HG03159 (cell line): ENCODE measurements around the gene CDH20.
"Not testable (repeated sequence)": the region's sequence is repeated elsewhere in the genome, so short reads cannot be mapped to it uniquely, and the experiment has no call there.

Source experiments
- ATAC-seq: cut with Tn5 transposase; IDR thresholded peaks from one replicate; pipeline ENCODE4 v1.9.1; 2021; ENCODE audit warnings: mild to moderate bottlenecking, moderate library complexity; ENCODE audit not compliant: unreplicated experiment

The CDH20 gene

DNA sequence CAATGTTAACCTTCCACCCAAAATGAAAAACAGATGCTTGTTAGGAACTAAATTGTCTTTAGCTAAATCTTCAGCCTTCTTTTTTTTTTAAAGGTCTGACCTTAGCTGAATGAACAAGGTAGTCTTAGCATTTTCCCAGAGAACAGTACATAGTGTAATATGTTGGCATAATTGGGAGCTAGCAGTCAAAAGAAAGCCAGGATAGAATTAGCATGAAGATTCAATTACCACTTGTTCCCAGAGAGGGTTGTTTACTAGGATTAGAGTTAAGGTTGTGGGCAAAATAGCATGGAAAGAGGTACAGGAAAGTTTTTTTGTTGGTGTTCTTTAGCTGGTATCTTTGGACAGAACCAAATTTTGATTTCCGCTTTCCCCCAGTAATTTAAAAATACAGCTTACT is 6.9 kb downstream of the CDH20 start:
- ATAC-seq, result no peak

DNA sequence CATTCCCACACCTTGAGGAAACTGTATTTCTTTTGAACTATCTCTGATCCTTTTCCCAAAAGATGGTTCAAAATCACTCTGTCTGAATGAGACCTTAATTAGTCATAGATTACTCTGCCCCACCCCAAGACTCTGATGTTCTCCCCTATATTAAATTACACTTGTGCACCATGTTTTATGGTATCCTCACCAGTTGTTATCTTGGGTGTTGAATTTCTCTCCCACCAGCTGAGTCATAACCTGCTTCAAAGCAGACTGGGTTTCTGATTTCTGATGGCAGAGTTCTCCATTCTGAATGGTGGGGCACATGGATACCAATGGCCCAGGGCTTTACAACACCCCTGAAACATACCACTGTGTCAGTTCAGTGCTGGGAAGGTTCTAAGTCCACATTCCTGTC is 15.0 kb downstream of the CDH20 start:
- ATAC-seq, result no peak

DNA sequence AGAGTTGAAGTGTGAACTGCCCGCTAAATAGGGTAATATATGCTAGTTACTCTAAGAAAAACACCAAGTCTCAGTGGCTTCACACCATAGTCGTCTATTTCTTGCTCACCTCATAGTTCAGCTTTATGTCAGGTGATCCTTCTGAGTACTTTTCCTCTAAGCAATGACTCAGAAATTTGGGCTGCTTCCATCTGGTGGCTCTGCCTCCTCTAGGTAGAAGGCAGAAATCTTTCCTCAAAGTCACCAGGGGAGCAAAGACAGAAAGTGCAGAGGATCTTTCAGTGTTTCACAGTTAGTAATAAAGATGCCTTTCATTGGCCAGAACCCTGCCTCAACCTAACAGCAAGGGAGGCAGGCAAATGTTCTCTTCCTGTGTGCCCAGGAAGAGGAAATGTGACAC is 17.3 kb downstream of the CDH20 start:
- ATAC-seq, result no peak

DNA sequence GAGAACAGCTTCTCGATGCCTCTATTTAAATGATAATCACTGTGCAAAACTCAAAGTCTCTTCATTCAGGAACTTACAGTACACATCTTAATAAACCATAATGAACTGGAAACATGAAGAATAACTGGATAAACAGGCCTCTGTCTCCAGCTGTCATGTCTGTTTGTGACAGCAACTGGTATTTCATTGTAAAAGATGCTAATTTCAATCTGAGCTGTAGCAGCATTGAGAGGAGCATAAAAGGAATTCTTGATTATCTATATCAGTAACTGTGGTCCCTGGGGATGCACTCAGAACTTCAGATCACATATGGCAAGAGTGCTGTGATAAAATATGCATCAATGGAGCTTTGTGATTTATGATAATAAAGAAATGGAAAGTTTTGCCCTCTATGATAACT is 18.8 kb downstream of the CDH20 start:
- no peak for ATAC-seq

DNA sequence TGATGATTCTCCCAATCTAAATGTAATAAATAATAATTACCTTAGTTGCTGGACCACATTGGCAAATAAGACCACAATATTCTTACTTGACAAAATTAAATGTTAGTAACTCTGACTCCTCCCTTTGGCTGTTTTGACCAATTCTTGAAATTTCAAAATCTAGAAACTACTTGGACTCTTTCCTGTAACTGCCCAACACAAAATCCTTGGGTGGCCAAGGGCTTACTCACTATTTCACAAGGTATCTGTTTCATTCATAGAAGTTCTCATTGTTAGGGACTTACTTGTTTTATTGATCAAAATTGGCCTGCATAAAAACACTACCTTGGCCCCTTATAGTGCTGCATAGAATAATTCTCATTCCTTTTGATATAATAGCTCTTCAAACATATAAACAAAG is 19.4 kb downstream of the CDH20 start:
- no peak for ATAC-seq

DNA sequence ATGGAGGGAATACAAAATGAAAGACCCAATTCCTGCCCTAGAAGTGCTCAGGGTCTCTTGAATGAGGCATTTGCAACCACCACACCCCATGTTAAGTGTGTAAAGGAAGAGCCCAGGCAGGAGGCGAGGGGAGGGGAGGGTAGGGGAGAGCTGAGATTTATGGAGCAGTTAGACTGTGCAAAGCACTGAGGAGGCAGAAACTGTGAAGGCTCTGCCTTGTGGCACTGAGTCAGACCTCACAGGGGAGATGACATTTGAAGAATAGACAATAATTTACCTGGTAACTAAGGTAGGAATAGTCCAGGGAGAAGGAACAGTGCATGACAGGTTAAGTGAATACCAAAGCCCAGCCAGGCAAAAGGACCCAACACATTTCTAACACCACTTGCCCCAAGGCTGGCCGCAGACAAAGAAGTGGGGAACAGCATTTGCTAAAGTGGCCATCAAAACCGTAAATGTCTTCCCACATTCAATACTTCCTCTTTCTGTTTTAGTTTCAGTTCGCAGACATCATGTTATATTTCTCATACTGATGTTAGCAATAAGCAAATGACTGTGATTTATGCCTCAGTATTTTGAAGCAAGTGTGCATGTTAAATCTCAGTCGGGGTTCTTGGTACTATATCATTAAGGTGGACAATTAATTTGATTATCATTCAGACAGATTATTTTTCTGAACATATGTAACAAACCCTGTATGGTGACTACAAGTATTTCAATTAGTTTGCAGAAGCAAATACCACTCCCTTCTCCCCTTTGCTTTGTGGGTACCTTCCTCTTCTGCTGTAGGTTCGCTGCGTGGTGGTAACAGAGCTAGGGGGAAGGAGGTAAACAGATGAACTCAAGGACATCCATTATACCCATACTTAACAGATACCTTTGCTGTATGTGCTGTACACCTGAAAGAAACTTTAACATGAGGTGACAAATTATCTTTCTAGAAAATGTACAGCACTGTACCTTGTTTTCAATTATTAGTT is 27.5 kb downstream of the CDH20 start:
- peak; percentile 97 for ATAC-seq

DNA sequence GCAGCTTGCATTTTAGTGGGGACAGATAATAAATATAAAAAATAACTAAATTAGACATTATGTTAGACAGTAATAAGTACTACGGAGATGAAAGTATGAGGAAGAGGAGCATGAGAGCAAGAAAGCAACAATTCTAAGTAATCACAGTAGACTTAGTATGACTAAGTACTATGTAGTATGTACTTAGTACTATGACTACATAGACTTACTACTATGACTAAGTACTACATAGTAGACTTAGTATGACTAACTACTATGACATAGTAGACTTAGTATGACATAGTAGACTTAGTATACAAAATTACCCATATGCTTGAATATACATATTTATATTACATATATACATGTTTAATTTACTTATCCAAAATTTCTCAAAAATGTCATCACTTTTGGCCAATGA is 29.3 kb downstream of the CDH20 start:
- ATAC-seq, result no peak

DNA sequence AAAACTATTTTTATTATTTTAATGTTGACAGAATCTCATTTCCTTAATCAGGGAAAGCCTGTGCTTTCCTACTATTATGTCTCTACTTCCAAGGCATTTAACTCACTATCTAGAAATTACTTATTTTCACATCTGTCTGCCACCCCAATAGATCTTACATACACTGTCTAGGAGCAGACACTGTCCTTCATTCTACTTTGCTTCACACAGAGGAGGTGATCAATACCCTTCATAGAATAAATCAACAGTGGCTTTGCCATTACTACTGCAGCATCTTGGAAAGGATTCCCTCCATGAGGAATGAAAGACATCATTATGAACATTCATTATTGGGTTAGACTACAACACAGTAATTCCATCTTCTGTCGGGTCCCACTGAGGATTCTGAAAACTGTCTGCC is 31.7 kb downstream of the CDH20 start:
- no peak for ATAC-seq

DNA sequence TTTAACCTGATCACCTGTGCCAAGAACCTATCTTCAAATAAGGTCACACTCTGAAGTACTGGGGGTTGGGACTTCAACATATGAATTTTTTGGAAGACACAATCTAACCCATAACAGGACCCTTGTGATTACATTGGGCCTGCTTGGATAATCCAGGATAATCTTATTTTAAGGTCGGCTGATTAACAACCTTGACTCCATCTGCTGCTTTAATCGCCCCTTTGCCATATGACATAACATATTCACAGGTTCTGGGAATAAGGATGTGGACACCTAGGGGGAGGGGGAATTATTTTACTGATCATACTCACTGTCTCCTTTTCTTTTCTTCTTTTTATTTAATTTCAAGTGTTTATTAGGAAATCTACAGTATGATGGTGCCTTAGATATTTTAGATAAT is 34.8 kb downstream of the CDH20 start:
- no peak for ATAC-seq

DNA sequence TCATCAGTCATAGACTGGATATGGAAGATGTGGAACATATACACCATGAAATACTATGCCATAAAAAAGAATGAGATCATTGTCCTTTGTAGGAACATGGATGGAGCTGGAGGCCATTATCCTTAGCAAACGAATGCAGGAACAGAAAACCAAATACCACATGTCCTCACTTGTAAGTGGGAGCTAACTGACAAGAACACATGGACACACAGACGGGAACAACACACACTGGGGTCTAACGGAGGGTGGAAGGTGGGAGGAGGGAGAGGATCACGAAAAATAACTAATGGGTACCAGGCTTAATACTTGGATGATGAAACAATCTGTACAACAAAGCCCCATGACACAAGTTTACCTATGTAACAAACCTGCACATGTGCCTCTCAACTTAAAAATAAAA is 36.4 kb downstream of the CDH20 start:
- ATAC-seq, result not testable (repeated sequence)

DNA sequence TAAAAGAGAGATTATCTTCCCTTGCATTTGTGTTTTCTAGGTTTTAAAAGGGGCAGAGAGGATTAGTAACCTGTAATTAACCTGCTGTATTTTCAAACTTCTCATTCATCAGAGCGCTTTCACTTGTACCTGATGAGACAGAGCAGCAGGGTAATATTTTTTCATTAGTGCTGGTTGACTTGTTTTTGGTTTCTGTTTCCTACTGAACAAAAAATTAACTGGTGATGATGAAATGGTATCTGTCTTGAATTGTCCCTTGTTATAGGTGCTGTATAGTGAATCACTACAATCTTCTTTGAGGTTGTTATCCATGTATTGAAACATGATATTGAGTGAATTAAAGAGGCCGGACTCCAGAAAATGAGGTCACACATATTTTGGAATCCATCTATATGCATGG is 37.9 kb downstream of the CDH20 start:
- no peak for ATAC-seq

DNA sequence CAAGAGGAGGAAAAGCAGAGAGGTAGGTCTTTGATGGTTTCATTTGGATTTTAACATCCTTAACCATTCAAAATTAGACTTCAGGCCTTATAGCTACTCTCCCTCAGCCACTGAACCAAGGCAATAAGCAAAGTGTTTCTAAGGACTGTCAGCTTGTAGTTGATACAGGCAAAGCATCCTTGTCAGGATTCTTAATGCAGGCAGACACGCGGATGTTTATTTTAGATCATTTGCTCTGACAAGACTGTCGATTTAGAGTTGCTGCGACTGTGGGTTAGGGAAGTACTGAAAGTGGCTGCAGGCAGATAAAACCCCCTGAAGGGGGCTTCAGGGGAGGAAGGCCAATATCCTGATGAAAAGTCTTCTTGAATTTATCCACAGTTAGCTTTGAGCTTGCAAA is 46.6 kb downstream of the CDH20 start:
- no peak for ATAC-seq

DNA sequence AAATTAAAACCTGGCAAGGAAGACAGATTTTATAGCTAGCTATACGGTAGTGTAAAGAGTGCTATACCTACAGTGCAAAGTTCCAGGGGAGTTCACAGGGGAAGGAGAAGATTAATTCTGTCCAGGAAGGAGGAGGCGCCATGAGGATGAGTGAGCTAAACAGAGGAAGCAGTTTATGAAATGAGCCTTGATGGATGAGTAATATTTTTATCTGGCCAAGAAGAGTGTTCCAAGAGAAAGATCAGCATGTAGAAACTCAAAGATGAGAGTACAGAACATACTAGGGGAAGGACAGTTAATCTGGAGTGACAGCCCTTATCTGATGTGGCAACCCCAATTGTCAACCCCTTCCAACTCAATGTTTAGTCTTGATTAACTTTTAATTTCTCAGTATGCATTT is 54.8 kb downstream of the CDH20 start:
- ATAC-seq, result no peak

DNA sequence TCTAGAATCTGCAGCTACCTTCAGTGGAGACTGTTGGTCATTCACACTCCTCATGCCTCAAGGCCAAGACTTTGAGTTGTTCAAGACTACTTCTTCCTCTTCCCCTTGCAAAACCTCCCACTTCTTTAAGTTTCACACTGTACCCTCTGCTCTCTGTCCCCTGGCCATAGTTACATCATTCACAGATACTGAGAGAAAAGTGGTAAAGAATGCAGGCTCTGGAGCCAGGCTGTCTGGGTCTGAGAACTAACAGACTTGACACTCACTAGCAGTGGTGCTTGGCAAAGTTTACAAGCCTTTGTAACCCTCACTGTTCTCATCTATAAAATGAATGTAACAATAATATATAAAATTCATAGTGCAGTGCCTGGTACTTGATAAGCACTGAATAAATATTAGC is 61.8 kb downstream of the CDH20 start:
- no peak for ATAC-seq

DNA sequence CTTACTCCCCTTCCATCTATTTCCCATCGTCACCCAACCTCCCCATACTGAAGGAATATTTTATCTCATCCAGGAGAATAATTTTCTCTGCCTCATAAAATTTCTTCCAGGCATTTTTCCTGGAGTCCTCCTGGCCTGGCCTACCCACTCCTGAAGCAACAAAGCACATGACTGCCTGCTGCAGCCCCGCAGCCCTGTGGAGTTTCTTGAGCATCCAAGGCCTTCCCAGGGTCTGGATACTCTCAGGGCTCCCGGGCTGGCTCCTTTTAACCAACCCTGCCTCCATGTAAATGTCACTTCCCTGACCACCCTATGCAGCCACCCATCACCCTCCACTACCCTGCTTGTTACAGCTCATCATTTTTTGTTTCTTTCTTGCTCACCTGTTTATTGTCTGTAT is 64.0 kb downstream of the CDH20 start:
- ATAC-seq, result no peak

DNA sequence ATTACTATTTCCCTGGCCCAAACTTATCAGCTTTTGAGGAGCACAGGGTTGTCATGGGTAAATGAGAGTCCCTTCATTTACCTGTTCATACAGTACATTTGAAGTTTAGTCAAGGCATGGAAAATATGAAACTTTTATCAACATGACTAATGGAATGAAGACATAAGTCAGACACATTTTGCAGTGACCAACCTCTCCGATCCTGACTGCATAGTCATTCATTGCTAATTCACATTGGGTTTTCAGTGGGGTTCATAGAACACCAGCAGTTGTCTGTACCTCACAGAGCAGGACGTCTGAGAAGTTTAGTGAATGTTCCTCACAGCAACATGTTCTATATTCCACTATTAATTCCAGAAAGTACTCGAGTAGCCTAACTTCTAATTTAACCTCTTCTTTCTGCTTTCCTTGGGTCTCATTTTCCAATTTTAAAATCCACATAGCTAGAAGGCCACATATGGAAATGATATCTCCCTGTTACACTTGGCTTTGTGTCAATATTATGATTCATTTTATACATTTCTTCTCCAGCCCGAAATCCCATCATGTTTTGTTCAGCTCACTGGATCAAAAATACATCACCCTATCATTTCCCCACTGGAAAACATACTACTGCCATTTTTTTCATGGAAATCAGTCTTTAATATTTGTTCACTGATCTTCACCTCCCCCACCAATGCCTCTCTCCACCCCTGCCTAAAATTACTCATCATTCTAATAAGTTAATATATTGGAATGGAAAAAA is 65.9 kb downstream of the CDH20 start:
- ATAC-seq, result no peak

DNA sequence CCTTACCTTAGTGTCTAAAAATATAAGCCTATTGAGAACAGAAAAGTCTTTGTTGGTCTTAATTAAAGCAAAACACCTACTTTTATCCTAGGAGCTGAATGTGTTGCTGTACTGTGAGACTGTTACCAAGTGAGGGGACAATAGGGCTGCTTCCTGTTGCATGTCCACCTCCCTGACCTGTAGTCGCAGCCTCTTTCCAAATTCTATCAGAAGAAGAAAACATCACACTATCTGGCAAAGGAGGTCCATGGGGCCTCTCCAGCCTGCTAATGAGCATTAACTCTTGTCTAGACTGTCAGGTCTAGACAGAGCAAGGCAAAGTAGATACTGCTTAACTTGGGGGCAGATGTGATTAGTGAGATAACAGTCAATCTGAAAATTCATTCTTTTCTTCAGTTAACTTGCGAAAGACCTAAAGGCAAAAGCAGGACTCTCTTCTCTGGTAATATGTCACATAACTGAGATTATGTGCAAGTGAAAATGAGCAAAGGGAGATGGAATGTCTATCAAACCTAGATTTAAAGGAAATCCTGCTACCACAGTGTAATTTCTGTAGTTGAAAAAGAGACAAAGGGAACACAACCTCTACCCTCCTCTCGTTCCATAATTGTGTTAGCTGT is 66.9 kb downstream of the CDH20 start:
- ATAC-seq, result no peak

DNA sequence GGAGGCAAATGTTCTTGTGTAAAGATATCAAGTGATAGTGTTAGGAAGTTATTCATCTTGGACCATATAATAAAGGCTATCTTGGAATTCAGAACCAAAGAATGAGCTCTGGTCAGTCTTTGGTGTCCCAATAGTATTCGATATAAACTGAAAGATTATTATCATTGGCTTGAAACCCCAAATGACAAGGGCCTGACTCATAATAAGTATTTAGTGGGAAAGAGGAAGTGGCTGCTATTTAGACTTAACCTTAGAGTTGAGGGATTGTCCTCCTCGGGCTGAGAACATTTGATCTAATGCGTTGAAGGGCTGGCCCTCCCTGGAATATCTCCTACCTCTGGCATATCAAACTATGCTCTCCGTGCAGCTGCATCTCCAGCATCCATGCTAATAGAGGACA is 67.5 kb downstream of the CDH20 start:
- ATAC-seq, result peak; percentile 52

DNA sequence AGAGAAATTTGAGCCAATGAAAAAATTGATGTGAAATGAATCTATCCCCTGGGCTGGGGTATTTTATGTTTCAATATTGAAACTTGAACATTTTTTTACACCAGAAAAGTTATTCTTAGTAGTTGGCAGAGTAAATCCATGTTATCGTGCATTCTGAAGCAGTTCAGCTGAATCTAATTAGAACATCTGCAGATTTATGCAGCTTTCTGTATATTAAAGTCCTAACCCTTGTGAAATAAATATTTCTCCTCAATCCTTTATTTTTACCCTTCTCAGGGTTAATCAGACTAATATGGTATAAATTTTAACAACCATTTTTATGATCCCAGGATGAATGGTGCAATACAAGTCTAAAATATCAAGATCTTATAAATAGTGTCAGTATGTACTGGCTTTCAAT is 69.5 kb downstream of the CDH20 start:
- no peak for ATAC-seq

DNA sequence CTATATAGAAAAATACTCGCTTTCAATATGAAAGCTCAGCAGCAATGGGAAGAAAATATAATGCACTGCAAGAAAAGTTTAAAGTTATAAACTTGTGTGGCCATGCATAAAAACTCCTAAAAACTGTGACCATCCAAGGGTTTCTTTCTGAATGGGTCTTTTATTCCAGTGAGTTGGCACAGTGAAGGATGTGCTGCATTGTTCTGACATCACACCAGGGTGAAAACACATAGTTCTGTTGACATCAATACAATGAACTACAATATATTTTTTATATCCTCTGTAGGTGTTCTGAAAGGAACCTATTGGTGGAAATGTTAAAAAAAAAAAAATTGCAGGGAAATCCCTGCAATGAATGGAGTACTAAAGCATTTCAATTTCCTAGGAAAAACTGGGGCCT is 80.2 kb downstream of the CDH20 start:
- ATAC-seq, result no peak

DNA sequence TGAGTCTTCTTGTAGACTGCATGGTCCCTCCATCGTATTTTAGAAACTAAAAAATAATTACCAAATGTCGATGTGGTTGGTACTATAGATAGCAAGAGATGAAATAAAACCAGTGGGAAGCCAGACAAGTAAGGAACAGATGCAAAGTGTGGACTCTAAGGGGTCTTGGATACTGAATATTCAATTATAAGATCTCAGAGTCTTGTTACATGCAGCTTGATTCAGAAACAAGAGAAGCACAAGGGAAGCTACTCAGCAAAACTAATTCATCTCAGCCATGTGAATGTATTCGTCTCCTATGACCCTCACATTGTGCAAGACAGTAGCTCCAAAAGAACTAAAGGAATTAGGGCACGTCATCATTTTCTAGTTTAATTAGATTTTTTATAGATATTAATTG is 80.9 kb downstream of the CDH20 start:
- no peak for ATAC-seq

DNA sequence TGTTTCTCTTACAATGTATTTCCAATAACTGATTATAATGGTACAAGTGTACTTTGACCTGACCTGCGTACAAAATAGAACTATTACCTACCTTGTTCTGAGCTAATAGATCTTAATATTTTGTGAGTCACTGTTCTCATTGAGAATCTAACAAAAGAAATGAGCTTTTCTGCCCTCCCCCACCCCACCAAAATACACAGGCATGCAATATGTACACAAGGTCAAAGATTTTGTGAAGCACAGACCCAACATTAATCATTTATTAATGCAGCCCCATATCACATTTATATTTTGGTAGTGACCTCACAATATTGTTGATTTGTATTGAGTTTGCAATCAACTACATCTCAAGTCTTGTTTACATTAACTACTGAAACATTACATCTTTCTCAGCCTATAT is 86.5 kb downstream of the CDH20 start:
- ATAC-seq, result no peak
